Esophagus (tissue), 2 donors: ENCODE results near the gene ATP9B. TPM values are rescaled to one million over a fixed set of nuclear protein-coding genes. Genes with fewer than 3 reads are reported as not detected.
"Not testable (repeated sequence)": the region's sequence is repeated elsewhere in the genome, so short reads cannot be mapped to it uniquely, and the experiment has no call there.

ENCODE experiments used
- H3K27ac ChIP-seq, 2 donors: one replicate each; pipeline ENCODE4 v1.5.1; 2013; ENCODE audit warnings: low read depth in 2 of 2, mild to moderate bottlenecking in 2 of 2, inconsistent platforms in 1 of 2, low read length in 1 of 2, moderate library complexity in 1 of 2
- H3K27me3 ChIP-seq, 2 donors: one replicate each; pipeline ENCODE4 v1.6.1; 2013; ENCODE audit warnings: low read length in 2 of 2, control low read depth in 1 of 2, mild to moderate bottlenecking in 1 of 2; ENCODE audit not compliant: insufficient read depth in 2 of 2, control insufficient read depth in 1 of 2
- H3K36me3 ChIP-seq, 2 donors: one replicate each; pipeline ENCODE4 v1.6.1; 2013; ENCODE audit warnings: low read length in 1 of 2; ENCODE audit not compliant: control insufficient read depth in 2 of 2, insufficient read depth in 2 of 2
- H3K4me1 ChIP-seq, 2 donors: one replicate each; pipeline ENCODE4 v1.6.1; 2013; ENCODE audit warnings: low read length in 1 of 2; ENCODE audit not compliant: control insufficient read depth in 2 of 2, insufficient read depth in 2 of 2
- H3K4me3 ChIP-seq, 2 donors: one replicate each; pipeline ENCODE4 v1.5.1; 2013; ENCODE audit warnings: low read length in 2 of 2, mild to moderate bottlenecking in 2 of 2, low read depth in 1 of 2, moderate library complexity in 1 of 2
- H3K9me3 ChIP-seq, 2 donors: one replicate each; pipeline ENCODE4 v1.6.1; 2013; ENCODE audit warnings: mild to moderate bottlenecking in 2 of 2, low read depth in 1 of 2, low read length in 1 of 2, moderate library complexity in 1 of 2; ENCODE audit not compliant: control insufficient read depth in 2 of 2, insufficient read depth in 1 of 2
- WGBS, 2 donors: extraction: QIAGEN DNeasy Blood & Tissue Kit; methylation state at CpG; one replicate each; pipeline ENCODE4 v1.1.7; 2013; 5-methylcytosine and 5-hydroxymethylcytosine counted together
- polyA plus RNA-seq, 2 donors: library from polyadenylated mRNA; stranded (reverse); fragments of 200-250 nt; gene quantifications; one replicate each; pipeline ENCODE4 v1.2.3, GENCODE V29; 2013
- donor health status: healthy with polysubstance abuse.
- donor health status: Bipolar disorder and iron deficiency.

Gene ATP9B
- polyA plus RNA-seq, 2 donors: 9.6 to 10.5 TPM

DNA sequence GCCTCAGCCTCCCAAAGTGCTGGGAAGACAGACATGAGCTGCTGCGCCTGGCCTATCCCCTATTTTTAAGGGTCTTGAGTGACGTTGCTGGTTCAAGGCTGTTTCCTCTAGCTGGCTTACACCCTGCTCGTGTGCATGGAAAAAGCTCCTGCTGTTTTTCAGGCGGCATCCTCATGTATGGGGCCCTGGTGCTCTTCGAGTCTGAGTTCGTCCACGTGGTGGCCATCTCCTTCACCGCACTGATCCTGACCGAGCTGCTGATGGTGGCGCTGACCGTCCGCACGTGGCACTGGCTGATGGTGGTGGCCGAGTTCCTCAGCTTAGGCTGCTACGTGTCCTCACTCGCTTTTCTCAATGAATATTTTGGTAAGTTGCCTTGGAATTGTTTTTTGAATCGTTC is 304.5 kb downstream of the ATP9B start:
- Histone ChIP-seq H3K9me3 (no peaks in the 10 kb centered on the region), H3K27me3 (no peaks in the 10 kb centered on the region), H3K4me1 (no peaks in the 10 kb centered on the region), H3K36me3 (peaks cover 0 to 13% of the 10 kb centered on the region in 2 donors), H3K27ac (no peak overlapping the region), H3K4me3 (no peak overlapping the region)
- WGBS, 2 donors: 92 to 93% methylated on average over 17 of the region's 17 CpGs

DNA sequence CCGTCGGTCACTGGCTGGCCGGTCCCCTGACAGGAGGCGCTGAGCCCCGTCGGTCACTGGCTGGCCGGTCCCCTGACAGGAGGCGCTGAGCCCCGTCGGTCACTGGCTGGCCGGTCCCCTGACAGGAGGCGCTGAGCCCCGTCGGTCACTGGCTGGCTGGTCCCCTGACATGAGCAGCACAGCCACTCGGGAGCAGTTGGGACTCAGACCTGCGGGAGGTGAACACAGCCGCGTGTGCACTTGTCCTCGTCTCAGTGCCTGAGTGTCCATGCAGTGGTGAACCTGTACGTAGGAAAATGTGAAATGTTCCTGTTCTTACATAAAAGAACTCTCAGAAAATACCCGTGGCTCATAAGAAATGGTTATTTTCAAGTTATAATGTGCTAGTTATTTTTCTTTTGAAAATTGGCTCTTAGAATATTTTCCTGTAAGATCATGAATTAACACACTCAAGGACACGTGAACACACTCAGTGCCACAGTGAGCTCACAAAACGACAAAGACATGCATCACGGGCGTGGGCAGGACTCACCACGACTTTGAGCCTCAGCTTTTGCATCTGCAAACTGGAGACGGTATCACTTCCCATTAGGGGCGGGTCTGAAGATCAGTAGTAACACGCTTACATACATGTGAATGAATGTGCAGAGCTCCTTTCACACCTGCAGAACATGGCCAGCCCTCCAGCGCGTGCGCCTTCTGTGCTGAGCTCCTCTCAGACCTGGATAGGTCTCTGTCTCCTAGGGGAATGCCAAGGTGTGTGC is 305.4 kb downstream of the ATP9B start:
- no peak overlapping the region for H3K4me3 ChIP-seq
- WGBS, 2 donors: 90 to 91% methylated on average over 22 to 25 of the region's 32 CpGs
- H3K36me3 ChIP-seq: peaks cover 0 to 13% of the 10 kb centered on the region in 2 donors

DNA sequence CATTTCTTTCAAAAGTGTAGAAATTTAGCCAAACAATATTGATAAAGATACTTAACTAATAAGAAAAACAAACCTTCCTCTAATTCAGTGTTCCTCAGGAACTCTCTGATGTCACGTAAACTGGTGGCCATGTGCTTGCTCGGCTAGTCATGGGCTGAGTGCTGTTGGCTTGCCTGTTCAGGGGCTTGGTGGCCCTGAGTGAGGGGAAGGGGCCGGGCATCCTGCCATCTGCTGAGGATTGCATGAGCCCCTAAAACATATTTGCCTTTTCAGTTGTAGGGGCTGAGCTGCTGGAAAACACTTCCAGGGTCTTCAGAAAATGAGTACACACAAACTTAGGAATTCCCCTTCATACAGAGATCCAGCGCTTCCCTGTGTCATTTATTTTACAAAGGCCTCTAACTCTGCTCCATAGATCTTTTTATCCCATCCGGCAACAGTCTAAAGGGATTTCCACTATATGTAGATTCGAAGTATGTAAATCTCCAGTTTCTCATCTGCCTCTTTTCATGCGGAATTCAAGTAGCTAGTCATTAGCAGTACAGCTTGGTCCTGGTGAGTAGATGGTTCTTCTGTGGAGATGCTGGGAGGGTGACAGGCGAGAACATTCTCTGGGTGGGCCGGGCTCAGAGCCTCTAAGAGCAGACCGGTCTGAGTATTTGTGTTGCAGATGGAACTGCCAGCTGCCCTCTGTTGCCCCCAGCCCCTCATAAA is 306.4 kb downstream of the ATP9B start:
- H3K4me3 ChIP-seq: no peak overlapping the region
- no peaks in the 10 kb centered on the region for H3K4me1 ChIP-seq
- 92 to 93% methylated on average over 10 of the region's 10 CpGs for WGBS, 2 donors

More for the DNA sequence above, 305.4 kb downstream of the ATP9B start:
- Histone ChIP-seq H3K9me3 (no peaks in the 10 kb centered on the region), H3K27ac (no peak overlapping the region), H3K4me1 (no peaks in the 10 kb centered on the region), H3K27me3 (no peaks in the 10 kb centered on the region)

DNA sequence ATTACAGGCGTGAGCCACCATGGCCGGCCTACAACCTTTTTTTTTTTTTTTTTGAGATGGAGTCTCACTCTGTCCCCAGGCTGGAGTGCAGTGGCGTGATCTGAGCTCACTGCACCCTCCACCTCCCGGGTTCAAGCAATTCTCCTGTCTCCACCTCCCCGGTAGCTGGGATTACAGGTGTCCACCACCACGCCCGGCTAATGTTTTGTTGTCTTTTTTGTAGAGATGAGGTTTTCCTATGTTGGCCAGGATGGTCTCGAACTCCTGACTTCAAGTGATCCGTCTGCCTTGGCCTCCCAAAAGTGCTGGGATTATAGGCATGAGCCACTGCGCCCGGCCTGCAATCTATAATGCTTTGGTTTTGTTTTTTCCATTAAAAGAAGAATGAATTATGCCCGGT is 307.5 kb downstream of the ATP9B start:
- not testable (repeated sequence) for H3K9me3 ChIP-seq, H3K27me3 ChIP-seq, H3K4me3 ChIP-seq, H3K4me1 ChIP-seq, H3K27ac ChIP-seq
- peaks cover 0 to 10% of the 10 kb centered on the region in 2 donors for H3K36me3 ChIP-seq
- WGBS, 2 donors: 88 to 97% methylated on average over 12 of the region's 12 CpGs

More for the DNA sequence above, 306.4 kb downstream of the ATP9B start:
- H3K9me3 ChIP-seq: no peaks in the 10 kb centered on the region
- no peak overlapping the region for H3K27ac ChIP-seq
- no peaks in the 10 kb centered on the region for H3K27me3 ChIP-seq
- H3K36me3 ChIP-seq: peaks cover 0 to 13% of the 10 kb centered on the region in 2 donors

DNA sequence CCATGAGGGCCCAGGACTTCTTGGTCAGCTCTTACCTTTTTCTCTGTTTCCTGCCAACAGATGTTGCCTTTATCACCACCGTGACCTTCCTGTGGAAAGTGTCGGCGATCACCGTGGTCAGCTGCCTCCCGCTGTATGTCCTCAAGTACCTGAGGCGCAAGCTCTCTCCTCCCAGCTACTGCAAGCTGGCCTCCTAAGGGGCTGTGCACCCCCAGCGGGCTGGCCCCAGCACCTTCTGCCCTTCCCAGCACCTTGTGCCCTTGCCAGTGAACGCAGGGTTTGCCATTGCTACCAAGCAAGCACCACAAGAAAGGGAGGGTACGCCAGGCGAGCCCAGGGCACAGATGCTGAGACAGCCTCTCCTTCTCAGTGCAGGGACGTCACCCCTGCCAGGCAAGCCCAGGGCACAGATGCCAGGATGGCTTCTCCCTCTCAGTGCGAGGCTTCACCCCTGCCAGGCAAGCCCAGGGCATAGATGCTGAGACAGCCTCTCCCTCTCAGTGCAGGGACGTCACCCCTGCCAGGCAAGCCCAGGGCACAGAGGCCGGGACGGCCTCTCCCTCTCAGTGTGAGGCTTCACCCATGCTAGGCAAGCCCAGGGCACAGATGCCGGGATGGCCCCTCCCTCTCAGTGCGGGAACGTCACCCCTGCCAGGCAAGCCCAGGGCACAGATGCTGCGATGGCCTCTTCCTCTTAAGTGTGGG is 308.1 kb downstream of the ATP9B start:
- WGBS, 2 donors: 90% methylated on average over 18 to 19 of the region's 19 CpGs
- Histone ChIP-seq H3K27ac (no peak overlapping the region), H3K4me1 (no peaks in the 10 kb centered on the region), H3K4me3 (no peak overlapping the region), H3K36me3 (peaks cover 0 to 10% of the 10 kb centered on the region in 2 donors), H3K27me3 (no peaks in the 10 kb centered on the region), H3K9me3 (no peaks in the 10 kb centered on the region)

DNA sequence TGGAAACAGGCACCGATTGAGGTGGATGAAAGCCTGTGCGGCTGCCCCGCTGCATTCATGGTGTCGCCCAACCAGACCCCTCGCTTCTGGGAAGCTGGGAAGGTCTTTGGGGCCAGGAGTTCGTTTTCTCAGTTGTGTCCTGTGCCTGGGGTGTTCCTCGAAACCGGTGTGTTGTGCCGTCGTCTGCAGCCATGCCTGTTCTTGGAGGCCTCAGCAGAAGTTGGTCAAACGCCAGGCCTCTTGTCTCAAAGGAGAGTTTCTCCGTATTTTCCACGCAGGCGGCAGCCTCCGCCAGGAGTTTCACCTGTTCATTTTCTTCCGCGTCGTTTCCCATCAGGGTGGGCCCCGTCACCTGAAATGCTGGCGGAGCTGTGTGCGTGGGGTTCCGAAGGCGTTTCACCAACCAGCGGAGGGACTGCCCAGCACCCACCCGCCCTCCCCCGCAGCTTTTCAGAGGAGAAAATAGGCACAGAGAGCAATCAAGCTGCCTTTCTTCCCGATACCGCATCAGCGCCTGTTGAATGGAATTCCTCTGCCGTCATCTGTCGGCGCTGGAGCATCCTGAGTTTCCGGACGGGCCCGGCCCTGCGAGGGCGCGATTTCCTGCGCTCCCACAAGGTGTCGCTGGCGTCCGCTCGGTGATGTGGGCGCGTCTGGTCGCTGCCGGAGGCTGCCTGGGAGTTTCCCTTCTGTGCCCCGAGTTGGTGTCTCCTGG is 309.5 kb downstream of the ATP9B start:
- Histone ChIP-seq H3K9me3 (no peaks in the 10 kb centered on the region), H3K36me3 (peaks cover 0 to 10% of the 10 kb centered on the region in 2 donors), H3K27me3 (no peaks in the 10 kb centered on the region), H3K27ac (no peak overlapping the region), H3K4me1 (no peaks in the 10 kb centered on the region), H3K4me3 (no peak overlapping the region)
- 44% methylated on average over 48 of the region's 48 CpGs for WGBS, 2 donors

DNA sequence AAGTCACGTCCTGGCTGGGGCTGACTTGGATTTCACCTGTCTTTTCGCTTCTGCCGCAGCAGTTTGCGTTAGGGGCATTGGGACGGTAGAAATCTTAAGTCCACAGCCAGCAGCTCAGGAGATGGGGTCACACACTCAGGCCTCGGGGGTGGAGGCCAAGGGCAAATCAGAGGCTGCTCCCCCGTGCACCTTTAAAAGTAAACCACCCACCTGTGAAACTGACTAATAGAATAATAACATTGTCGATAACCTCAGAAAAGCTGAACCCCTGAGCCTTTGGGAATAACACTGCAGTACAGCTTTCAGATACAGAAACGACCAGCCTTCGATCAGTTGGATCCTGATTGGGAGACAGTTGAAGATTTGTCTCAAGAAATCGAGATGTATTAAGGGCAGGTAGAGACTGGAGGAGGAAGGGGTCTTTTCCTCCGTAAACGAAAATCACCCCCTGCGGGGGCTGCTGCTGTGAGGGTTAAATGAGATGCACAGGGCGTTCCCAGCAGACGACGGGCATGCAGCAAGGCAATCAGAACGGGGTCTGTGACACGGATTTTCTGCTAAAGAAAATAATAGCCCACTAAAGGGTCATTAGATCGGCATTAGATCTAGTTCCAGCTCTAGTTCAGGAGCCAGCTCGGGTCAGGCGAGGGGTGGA is 310.2 kb downstream of the ATP9B start:
- 66% methylated on average over 22 of the region's 22 CpGs for WGBS, 2 donors
- H3K27ac ChIP-seq: no peak overlapping the region
- H3K4me1 ChIP-seq: no peaks in the 10 kb centered on the region
- H3K27me3 ChIP-seq: no peaks in the 10 kb centered on the region
- H3K36me3 ChIP-seq: peaks cover 0 to 9% of the 10 kb centered on the region in 2 donors
- no peaks in the 10 kb centered on the region for H3K9me3 ChIP-seq
- H3K4me3 ChIP-seq: no peak overlapping the region

DNA sequence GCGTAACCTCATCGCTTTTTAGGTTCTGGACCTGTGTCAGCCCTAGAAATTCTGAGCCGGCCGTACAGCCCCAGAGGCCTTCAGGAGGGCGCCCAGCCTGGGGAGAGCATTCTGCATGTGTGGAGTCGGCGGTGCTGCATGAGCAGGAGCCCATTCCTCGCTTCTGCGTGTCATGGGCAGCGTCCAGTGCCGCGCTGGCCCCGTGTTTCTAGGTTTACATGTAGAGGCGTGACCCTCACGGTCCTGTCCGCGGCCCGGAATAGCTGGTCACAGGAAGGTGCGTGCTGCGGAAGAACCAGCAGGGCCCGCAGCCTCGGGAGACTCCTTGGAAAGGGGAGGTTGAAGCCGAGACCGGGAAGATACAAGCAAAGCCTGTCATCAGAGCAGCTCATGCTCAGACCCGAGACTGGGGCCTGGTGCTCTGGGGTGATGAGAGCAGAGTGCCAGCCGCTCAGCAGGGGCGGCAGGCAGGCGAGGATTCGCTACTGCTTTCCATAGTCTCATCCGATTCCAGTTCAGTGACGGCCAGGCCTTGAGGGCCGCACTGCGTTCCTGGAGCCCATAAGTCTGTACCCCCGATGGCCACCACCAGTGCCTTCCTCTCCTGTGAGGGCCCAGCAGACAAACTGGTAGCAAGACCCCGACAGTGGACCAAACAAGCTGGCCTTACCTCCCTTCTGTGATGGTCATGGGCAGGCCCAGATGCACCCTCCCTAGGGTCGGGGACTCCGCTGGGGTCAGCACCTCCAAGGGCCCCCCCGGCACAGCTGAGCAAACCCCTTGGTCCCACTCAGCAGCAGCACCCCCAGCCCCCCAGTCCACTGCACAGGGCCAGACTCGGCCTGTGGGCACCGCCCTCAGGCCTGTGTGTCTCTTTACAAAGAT is 311.0 kb downstream of the ATP9B start:
- H3K4me1 ChIP-seq: no peaks in the 10 kb centered on the region
- H3K27me3 ChIP-seq: no peaks in the 10 kb centered on the region
- H3K36me3 ChIP-seq: peaks cover 0 to 6% of the 10 kb centered on the region in 2 donors
- no peak overlapping the region for H3K27ac ChIP-seq
- H3K9me3 ChIP-seq: no peaks in the 10 kb centered on the region
- WGBS, 2 donors: 92 to 93% methylated on average over 40 of the region's 40 CpGs
- no peak overlapping the region for H3K4me3 ChIP-seq
